Measurements from ENCODE around the gene MED9.

DNA sequence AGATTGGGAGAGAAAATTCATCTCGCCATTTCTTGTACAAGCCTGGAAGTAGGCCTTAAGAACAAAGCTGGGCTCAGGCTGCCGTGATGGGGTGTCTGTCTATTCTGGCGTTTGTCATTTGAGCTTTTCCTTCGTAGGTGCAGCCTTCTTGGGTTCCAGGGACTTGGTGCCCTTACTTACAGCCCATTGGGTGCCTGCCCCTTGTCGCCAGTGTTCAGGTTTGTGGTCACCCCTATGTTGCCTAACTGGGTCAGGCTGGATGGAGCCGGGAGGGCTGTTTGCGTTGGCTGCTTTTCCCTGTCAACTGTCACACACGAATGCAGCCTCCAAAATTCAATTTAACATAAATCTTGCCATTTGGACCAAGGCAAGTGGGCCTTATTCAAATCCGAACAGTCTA, 23.7 kb upstream of the MED9 start:
- TF ChIP-seq, protein P1, sequence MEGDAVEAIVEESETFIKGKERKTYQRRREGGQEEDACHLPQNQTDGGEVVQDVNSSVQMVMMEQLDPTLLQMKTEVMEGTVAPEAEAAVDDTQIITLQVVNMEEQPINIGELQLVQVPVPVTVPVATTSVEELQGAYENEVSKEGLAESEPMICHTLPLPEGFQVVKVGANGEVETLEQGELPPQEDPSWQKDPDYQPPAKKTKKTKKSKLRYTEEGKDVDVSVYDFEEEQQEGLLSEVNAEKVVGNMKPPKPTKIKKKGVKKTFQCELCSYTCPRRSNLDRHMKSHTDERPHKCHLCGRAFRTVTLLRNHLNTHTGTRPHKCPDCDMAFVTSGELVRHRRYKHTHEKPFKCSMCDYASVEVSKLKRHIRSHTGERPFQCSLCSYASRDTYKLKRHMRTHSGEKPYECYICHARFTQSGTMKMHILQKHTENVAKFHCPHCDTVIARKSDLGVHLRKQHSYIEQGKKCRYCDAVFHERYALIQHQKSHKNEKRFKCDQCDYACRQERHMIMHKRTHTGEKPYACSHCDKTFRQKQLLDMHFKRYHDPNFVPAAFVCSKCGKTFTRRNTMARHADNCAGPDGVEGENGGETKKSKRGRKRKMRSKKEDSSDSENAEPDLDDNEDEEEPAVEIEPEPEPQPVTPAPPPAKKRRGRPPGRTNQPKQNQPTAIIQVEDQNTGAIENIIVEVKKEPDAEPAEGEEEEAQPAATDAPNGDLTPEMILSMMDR (IDR thresholded peaks at IDR 0.05), result no peak
- TF ChIP-seq POLR2A (IDR thresholded peaks at IDR 0.05), result no peak
